Activated T-cell treated with anti-CD3 and anti-CD28 coated beads, Interleukin-2, amount 50 U/mL, for 24 hours (primary cell): ENCODE measurements around the gene PDIA2.
"Not testable (repeated sequence)": the region's sequence is repeated elsewhere in the genome, so short reads cannot be mapped to it uniquely, and the experiment has no call there.

Source experiments
- DNase-seq: peaks from one replicate; pipeline ENCODE4 v3.0.0-alpha.2; 2020
- H3K27ac Mint-ChIP-seq: 2 replicates; pipeline ENCODE4 v1.8.0; 2020; ENCODE audit warnings: mild to moderate bottlenecking, mixed read lengths
- H3K27me3 Mint-ChIP-seq: 2 replicates; pipeline ENCODE4 v1.8.0; 2020; ENCODE audit warnings: mixed read lengths
- H3K36me3 Mint-ChIP-seq: 2 replicates; pipeline ENCODE4 v1.8.0; 2020; ENCODE audit warnings: low read depth, mixed read lengths
- H3K4me1 Mint-ChIP-seq: 2 replicates; pipeline ENCODE4 v1.8.0; 2020; ENCODE audit warnings: low read depth, mixed read lengths
- H3K4me3 Mint-ChIP-seq: 2 replicates; pipeline ENCODE4 v1.8.0; 2020; ENCODE audit warnings: mild to moderate bottlenecking, moderate library complexity, mixed read lengths
- H3K9me3 Mint-ChIP-seq: 2 replicates; pipeline ENCODE4 v1.8.0; 2020; ENCODE audit warnings: mixed read lengths

Gene PDIA2

GRCh38 chr16:334861-335632 lies 52.1 kb downstream of the PDIA2 start:
- H3K9me3 Mint-ChIP-seq, DNase-seq, H3K4me3 Mint-ChIP-seq, H3K27me3 Mint-ChIP-seq, H3K36me3 Mint-ChIP-seq, H3K27ac Mint-ChIP-seq: not testable (repeated sequence)
- H3K4me1 Mint-ChIP-seq, result peaks cover 72% of the 10 kb centered on the region

GRCh38 chr16:336269-336668 lies 53.3 kb downstream of the PDIA2 start:
- Mint-ChIP-seq H3K27ac (peak overlapping the region; percentile 3), H3K27me3 (no peaks in the 10 kb centered on the region), H3K36me3 (peaks cover 3% of the 10 kb centered on the region), H3K9me3 (no peaks in the 10 kb centered on the region), H3K4me1 (peaks cover 70% of the 10 kb centered on the region), H3K4me3 (no peak overlapping the region)
- no peak for DNase-seq
